GM23338 (cell line): ENCODE results near the gene GPT2. TPM values are rescaled to one million over a fixed set of nuclear protein-coding genes. Genes with fewer than 3 reads are reported as not detected.

Experiments
- ATAC-seq: fragments of 200-7000 bp; cut with Tn5 transposase; 3 replicates; pipeline ENCODE4 v1.9.1; 2020
- DNase-seq: peaks from one replicate; pipeline ENCODE4 v3.0.0-alpha.2; 2015; ENCODE audit warnings: low spot score
- H2AFZ ChIP-seq: fragments of 200-600 bp; sonication (generic); 2 replicates; pipeline ENCODE4 v1.8.0; 2016; ENCODE audit warnings: antibody characterized with exemption, mild to moderate bottlenecking, moderate library complexity
- H3F3A ChIP-seq: fragments of 200-600 bp; sonication (generic); replicated peaks from 2 replicates; pipeline ENCODE4 v1.8.0; 2017; ENCODE audit warnings: antibody characterized with exemption, mixed run types, low read depth
- H3K27ac ChIP-seq: fragments of 200-600 bp; sonication (generic); 2 replicates; pipeline ENCODE4 v1.6.1; 2016; ENCODE audit warnings: low read depth
- H3K27me3 ChIP-seq: fragments of 200-600 bp; sonication (generic); 2 replicates; pipeline ENCODE4 v1.8.0; 2016; ENCODE audit warnings: mild to moderate bottlenecking, mixed run types, moderate library complexity; ENCODE audit not compliant: insufficient read depth
- H3K36me3 ChIP-seq: fragments of 200-600 bp; sonication (generic); 2 replicates; pipeline ENCODE4 v1.8.0; 2016; ENCODE audit warnings: mild to moderate bottlenecking; ENCODE audit not compliant: insufficient read depth
- H3K4me1 ChIP-seq: fragments of 200-600 bp; sonication (generic); 2 replicates; pipeline ENCODE4 v1.8.0; 2016; ENCODE audit warnings: mild to moderate bottlenecking, moderate library complexity; ENCODE audit not compliant: insufficient read depth
- H3K4me2 ChIP-seq: fragments of 200-600 bp; sonication (generic); 2 replicates; pipeline ENCODE4 v1.7.1; 2017; ENCODE audit warnings: mixed run types
- H3K4me3 ChIP-seq: fragments of 200-600 bp; sonication (generic); 2 replicates; pipeline ENCODE4 v1.6.1; 2016; ENCODE audit warnings: mixed run types
- H3K79me2 ChIP-seq: fragments of 200-600 bp; sonication (generic); replicated peaks from 2 replicates; pipeline ENCODE4 v1.8.0; 2017; ENCODE audit warnings: mild to moderate bottlenecking; ENCODE audit not compliant: insufficient read depth
- H3K9me2 ChIP-seq: fragments of 200-600 bp; sonication (generic); 2 replicates; pipeline ENCODE4 v1.8.0; 2017; ENCODE audit not compliant: insufficient read depth
- H4K20me1 ChIP-seq: fragments of 200-600 bp; sonication (generic); replicated peaks from 2 replicates; pipeline ENCODE4 v1.8.0; 2017; ENCODE audit warnings: mild to moderate bottlenecking; ENCODE audit not compliant: insufficient read depth
- H3K27ac Mint-ChIP-seq: 2 replicates; pipeline ENCODE4 v1.8.0; 2020; ENCODE audit warnings: inconsistent platforms, mild to moderate bottlenecking, moderate library complexity, mixed read lengths
- H3K27me3 Mint-ChIP-seq: 3 replicates; pipeline ENCODE4 v1.8.0; 2022; ENCODE audit warnings: low read depth, mild to moderate bottlenecking, moderate library complexity, mixed read lengths, inconsistent platforms; ENCODE audit not compliant: insufficient read depth, poor library complexity
- H3K36me3 Mint-ChIP-seq: 3 replicates; pipeline ENCODE4 v1.8.0; 2021; ENCODE audit warnings: low read depth, mild to moderate bottlenecking, inconsistent platforms, moderate library complexity, mixed read lengths
- H3K4me1 Mint-ChIP-seq: 3 replicates; pipeline ENCODE4 v1.8.0; 2020; ENCODE audit warnings: mild to moderate bottlenecking, inconsistent platforms, mixed read lengths
- H3K4me3 Mint-ChIP-seq: 3 replicates; pipeline ENCODE4 v1.8.0; 2021; ENCODE audit warnings: moderate library complexity, mild to moderate bottlenecking, inconsistent platforms, mixed read lengths
- H3K9me3 Mint-ChIP-seq: 3 replicates; pipeline ENCODE4 v1.8.0; 2020; ENCODE audit warnings: moderate library complexity, mild to moderate bottlenecking, inconsistent platforms, mixed read lengths
- CREB1 ChIP-seq: fragments of 250-450 bp; sonication (Bioruptor Pico); IDR thresholded peaks from 2 replicates; pipeline ENCODE4 v1.5.0; 2020; ENCODE audit warnings: low read depth, mild to moderate bottlenecking, moderate library complexity
- CTCF ChIP-seq, 2 experiments: fragments of 200-600 bp in 1 of 2; sonication (generic) in 1 of 2; conservative IDR thresholded peaks; 2 replicates each; pipeline versions ENCODE4 v1.5.1 to v1.6.1; 2016 to 2017; ENCODE audit warnings: antibody characterized with exemption in 2 of 2, low read depth in 2 of 2, mild to moderate bottlenecking in 2 of 2, moderate library complexity in 1 of 2
- ETS1 ChIP-seq: IDR thresholded peaks from 2 replicates; pipeline ENCODE4 v1.6.1; 2016; ENCODE audit warnings: antibody characterized with exemption
- EZH2 ChIP-seq: fragments of 200-600 bp; sonication (generic); IDR thresholded peaks from one replicate; pipeline ENCODE4 v1.8.0; 2017; ENCODE audit warnings: antibody characterized with exemption, mild to moderate bottlenecking, low read depth; ENCODE audit not compliant: unreplicated experiment
- EZH2phosphoT487 ChIP-seq: fragments of 200-600 bp; sonication (generic); IDR thresholded peaks from one replicate; pipeline ENCODE4 v1.8.1; 2018; ENCODE audit warnings: antibody characterized with exemption; ENCODE audit not compliant: unreplicated experiment
- JUNB ChIP-seq: IDR thresholded peaks from one replicate; pipeline ENCODE4 v1.6.1; 2016; ENCODE audit warnings: antibody characterized with exemption; ENCODE audit not compliant: unreplicated experiment
- NANOG ChIP-seq: IDR thresholded peaks from 2 replicates; pipeline ENCODE4 v1.6.1; 2016; ENCODE audit warnings: antibody characterized with exemption, borderline replicate concordance
- POLR2AphosphoS5 ChIP-seq: IDR thresholded peaks from 2 replicates; pipeline ENCODE4 v1.6.1; 2016; ENCODE audit warnings: antibody characterized with exemption, low read depth
- REST ChIP-seq: IDR thresholded peaks from one replicate; pipeline ENCODE4 v1.6.1; 2018; ENCODE audit warnings: antibody characterized with exemption; ENCODE audit not compliant: unreplicated experiment
- STAT1 ChIP-seq: IDR thresholded peaks from one replicate; pipeline ENCODE4 v1.6.1; 2016; ENCODE audit warnings: antibody characterized with exemption; ENCODE audit not compliant: unreplicated experiment
- ZNF114 ChIP-seq: fragments of 250-450 bp; sonication (Bioruptor Pico); IDR thresholded peaks from 2 replicates; pipeline ENCODE4 v1.5.0; 2020; ENCODE audit warnings: mild to moderate bottlenecking, moderate library complexity
- ZNF331 ChIP-seq: fragments of 250-450 bp; sonication (Bioruptor Pico); IDR thresholded peaks from 2 replicates; pipeline ENCODE4 v1.5.0; 2020; ENCODE audit warnings: low read depth, mild to moderate bottlenecking, moderate library complexity
- ZNF462 ChIP-seq: fragments of 250-450 bp; sonication (Bioruptor Pico); IDR thresholded peaks from 2 replicates; pipeline ENCODE4 v1.5.0; 2020; ENCODE audit warnings: mild to moderate bottlenecking, moderate library complexity
- polyA plus RNA-seq: library from polyadenylated mRNA; unstranded; fragments of >200 nt; fragmentation: Nextera tagmentation; extraction: Ambion mirVana; gene quantifications from 2 replicates; pipeline ENCODE4 v1.2.1, GENCODE V29; 2016
- total RNA-seq: library from RNA; depleted of rRNA; stranded (reverse); fragments of >200 nt; shearing (Covaris generic); gene quantifications from 2 replicates; pipeline ENCODE4 v1.2.3, GENCODE V29; 2014

The GPT2 gene
- total and polyA plus RNA-seq, 2 experiments from 2014 or later = 48.5 to 81.0 TPM

GRCh38 chr16:46891910-46892309 is 7.7 kb downstream of the GPT2 start:
- ATAC-seq = no peak
- no peaks in the 10 kb centered on the region for H3K27me3 ChIP-seq

More at GRCh38 chr16:46891910-46892309, 7.7 kb downstream of the GPT2 start:
- 0 out of 2 replicates have a peak, but pooled peaks cover 11% of the 10 kb centered on the region for H3F3A ChIP-seq
- Mint-ChIP-seq H3K27ac (no peak overlapping the region), H3K4me3 (no peak overlapping the region), H3K27me3 (peaks cover 8% of the 10 kb centered on the region), H3K4me1 (peaks cover 28% of the 10 kb centered on the region), H3K9me3 (no peaks in the 10 kb centered on the region; the same call in 2 of the 3 replicates), H3K36me3 (peaks cover 85% of the 10 kb centered on the region)
- peaks cover 1% of the 10 kb centered on the region for H3K4me1 ChIP-seq
- TF ChIP-seq NANOG (no peak), CTCF (conservative IDR thresholded peaks at IDR 0.05; ENCODE audit: low read depth in 2 of 2) (no peak), ZNF462 (CRISPR knock-in tag) (no peak), EZH2phosphoT487 (no peak), CREB1 (CRISPR knock-in tag) (no peak), ETS1 (no peak), POLR2AphosphoS5 (no peak), REST (no peak), EZH2 (no peak), STAT1 (no peak), JUNB (no peak), ZNF114 (CRISPR knock-in tag) (no peak), ZNF331 (no peak)
- H3K36me3 ChIP-seq = peaks cover 3% of the 10 kb centered on the region; the same call in 1 of the 2 replicates
- H3K4me2 ChIP-seq = no peak overlapping the region
- no peak overlapping the region for H2AFZ ChIP-seq
- no peak for DNase-seq
- H3K27ac ChIP-seq = no peak overlapping the region
- H3K9me2 ChIP-seq = no peaks in the 10 kb centered on the region
- H4K20me1 ChIP-seq = peaks cover 56% of the 10 kb centered on the region
- no peak overlapping the region for H3K4me3 ChIP-seq
- H3K79me2 ChIP-seq = peaks cover 100% of the 10 kb centered on the region
